Measurements from ENCODE around the gene C1QTNF1. TPM values are rescaled to one million over a fixed set of nuclear protein-coding genes. Genes with fewer than 3 reads are reported as not detected.

The C1QTNF1 gene
- total and polyA plus RNA-seq, 9 of the 15 experiments (the other 6 are each of a cell fraction or from before 2014, with no cell fraction given): 0.09 TPM; not detected in 8

DNA sequence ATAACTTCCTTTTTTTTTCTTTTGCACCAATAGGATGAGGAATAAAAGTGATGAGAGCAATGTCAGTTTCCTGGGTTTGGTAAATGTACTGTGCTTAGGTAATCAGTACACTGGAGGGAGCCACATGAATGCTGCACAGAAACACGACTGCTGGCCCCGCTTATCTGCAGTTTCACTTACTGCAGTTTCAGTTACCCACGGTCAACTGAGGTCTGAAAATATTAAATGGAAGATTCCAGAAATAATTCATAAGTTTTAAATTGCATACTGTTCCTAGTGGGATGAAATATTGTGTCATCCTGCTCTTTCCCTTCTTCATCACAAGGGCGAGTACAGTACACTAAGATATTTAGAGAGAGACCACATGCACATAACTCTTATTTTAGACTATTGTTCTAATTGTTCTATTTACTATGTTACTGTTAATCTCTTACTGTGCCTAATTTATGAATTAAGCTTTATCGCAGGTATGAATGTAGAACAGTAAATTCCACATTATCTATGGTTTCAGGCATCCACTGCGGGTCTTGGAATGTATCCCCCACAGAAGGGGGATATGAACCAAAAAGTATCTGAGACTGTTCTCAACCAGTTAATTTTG is 37.8 kb upstream of the C1QTNF1 start (continued):
- TF ChIP-seq, protein P1, sequence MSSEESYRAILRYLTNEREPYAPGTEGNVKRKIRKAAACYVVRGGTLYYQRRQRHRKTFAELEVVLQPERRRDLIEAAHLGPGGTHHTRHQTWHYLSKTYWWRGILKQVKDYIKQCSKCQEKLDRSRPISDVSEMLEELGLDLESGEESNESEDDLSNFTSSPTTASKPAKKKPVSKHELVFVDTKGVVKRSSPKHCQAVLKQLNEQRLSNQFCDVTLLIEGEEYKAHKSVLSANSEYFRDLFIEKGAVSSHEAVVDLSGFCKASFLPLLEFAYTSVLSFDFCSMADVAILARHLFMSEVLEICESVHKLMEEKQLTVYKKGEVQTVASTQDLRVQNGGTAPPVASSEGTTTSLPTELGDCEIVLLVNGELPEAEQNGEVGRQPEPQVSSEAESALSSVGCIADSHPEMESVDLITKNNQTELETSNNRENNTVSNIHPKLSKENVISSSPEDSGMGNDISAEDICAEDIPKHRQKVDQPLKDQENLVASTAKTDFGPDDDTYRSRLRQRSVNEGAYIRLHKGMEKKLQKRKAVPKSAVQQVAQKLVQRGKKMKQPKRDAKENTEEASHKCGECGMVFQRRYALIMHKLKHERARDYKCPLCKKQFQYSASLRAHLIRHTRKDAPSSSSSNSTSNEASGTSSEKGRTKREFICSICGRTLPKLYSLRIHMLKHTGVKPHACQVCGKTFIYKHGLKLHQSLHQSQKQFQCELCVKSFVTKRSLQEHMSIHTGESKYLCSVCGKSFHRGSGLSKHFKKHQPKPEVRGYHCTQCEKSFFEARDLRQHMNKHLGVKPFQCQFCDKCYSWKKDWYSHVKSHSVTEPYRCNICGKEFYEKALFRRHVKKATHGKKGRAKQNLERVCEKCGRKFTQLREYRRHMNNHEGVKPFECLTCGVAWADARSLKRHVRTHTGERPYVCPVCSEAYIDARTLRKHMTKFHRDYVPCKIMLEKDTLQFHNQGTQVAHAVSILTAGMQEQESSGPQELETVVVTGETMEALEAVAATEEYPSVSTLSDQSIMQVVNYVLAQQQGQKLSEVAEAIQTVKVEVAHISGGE (CRISPR knock-in tag; IDR thresholded peaks at IDR 0.05): 0 out of 6 replicates have a peak, but pooled peaks of 1 of the 3 experiments have one; percentile 47
- TF ChIP-seq TRIM25 (IDR thresholded peaks at IDR 0.05; ENCODE audit: borderline replicate concordance): no peak
- TF ChIP-seq HNRNPUL1 (IDR thresholded peaks at IDR 0.05; ENCODE audit: low read length): no peak
- no peak for TF ChIP-seq ZNF253 (CRISPR knock-in tag; conservative IDR thresholded peaks at IDR 0.05)
- TF ChIP-seq, protein P2, sequence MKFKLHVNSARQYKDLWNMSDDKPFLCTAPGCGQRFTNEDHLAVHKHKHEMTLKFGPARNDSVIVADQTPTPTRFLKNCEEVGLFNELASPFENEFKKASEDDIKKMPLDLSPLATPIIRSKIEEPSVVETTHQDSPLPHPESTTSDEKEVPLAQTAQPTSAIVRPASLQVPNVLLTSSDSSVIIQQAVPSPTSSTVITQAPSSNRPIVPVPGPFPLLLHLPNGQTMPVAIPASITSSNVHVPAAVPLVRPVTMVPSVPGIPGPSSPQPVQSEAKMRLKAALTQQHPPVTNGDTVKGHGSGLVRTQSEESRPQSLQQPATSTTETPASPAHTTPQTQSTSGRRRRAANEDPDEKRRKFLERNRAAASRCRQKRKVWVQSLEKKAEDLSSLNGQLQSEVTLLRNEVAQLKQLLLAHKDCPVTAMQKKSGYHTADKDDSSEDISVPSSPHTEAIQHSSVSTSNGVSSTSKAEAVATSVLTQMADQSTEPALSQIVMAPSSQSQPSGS (CRISPR knock-in tag; IDR thresholded peaks at IDR 0.05): no peak
- no peak for TF ChIP-seq ZNF707 (CRISPR knock-in tag; conservative IDR thresholded peaks at IDR 0.05)
- TF ChIP-seq TAF9B (IDR thresholded peaks at IDR 0.05; ENCODE audit: partially characterized antibody): no peak
- no peak for TF ChIP-seq CAMTA2 (CRISPR knock-in tag; conservative IDR thresholded peaks at IDR 0.05)
- no peak for TF ChIP-seq SPI1 (IDR thresholded peaks at IDR 0.05; ENCODE audit: borderline replicate concordance, low read depth, low read length)
- no peak for TF ChIP-seq ZNF184 (CRISPR knock-in tag; IDR thresholded peaks at IDR 0.05)
- TF ChIP-seq YY1 (IDR thresholded peaks at IDR 0.05; ENCODE audit: borderline replicate concordance in 1 of 3, control insufficient read depth in 1 of 3, extremely low read depth in 1 of 3, insufficient read depth in 3 of 3, insufficient read length in 1 of 3, insufficient replicate concordance in 2 of 3, low read depth in 1 of 3, low read length in 2 of 3): no peak
- TF ChIP-seq ZNF41 (CRISPR knock-in tag; conservative IDR thresholded peaks at IDR 0.05): no peak
- TF ChIP-seq SMARCB1 (IDR thresholded peaks at IDR 0.05; ENCODE audit: insufficient read length, low read depth): no peak
- TF ChIP-seq HLTF (IDR thresholded peaks at IDR 0.05): no peak
- TF ChIP-seq, protein P3, sequence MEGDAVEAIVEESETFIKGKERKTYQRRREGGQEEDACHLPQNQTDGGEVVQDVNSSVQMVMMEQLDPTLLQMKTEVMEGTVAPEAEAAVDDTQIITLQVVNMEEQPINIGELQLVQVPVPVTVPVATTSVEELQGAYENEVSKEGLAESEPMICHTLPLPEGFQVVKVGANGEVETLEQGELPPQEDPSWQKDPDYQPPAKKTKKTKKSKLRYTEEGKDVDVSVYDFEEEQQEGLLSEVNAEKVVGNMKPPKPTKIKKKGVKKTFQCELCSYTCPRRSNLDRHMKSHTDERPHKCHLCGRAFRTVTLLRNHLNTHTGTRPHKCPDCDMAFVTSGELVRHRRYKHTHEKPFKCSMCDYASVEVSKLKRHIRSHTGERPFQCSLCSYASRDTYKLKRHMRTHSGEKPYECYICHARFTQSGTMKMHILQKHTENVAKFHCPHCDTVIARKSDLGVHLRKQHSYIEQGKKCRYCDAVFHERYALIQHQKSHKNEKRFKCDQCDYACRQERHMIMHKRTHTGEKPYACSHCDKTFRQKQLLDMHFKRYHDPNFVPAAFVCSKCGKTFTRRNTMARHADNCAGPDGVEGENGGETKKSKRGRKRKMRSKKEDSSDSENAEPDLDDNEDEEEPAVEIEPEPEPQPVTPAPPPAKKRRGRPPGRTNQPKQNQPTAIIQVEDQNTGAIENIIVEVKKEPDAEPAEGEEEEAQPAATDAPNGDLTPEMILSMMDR (IDR thresholded peaks at IDR 0.05 in 2 of 3, conservative IDR thresholded peaks at IDR 0.05 in 1 of 3; ENCODE audit: insufficient read depth in 2 of 3, low read depth in 1 of 3, low read length in 3 of 3): peak; percentile 64 to 86 (median 80)
- TF ChIP-seq BRF1 (IDR thresholded peaks at IDR 0.05; ENCODE audit: borderline replicate concordance, extremely low read depth, insufficient read length): no peak
- TF ChIP-seq HNRNPL (IDR thresholded peaks at IDR 0.05; ENCODE audit: low read depth, low read length): no peak
- TF ChIP-seq KAT2B (IDR thresholded peaks at IDR 0.05; ENCODE audit: low read depth, low read length): no peak

Data from K562 (cell line).